ENCODE results near the gene OGFOD2. TPM values are rescaled to one million over a fixed set of nuclear protein-coding genes. Genes with fewer than 3 reads are reported as not detected.
A peak's percentile ranks its signal among the peaks of the same experiment; 100 is the strongest.

OGFOD2 gene
- total and polyA plus RNA-seq, 2 of the 13 experiments (the other 11 are each of a cell fraction or from before 2014, with no cell fraction given) = 13.2 to 14.6 TPM

- TF ChIP-seq ETV6 (CRISPR knock-in tag; conservative IDR thresholded peaks at IDR 0.05) = 0 out of 2 replicates have a peak, but pooled peaks have one; percentile 25
- no peak for TF ChIP-seq NCOA5 (CRISPR knock-in tag; IDR thresholded peaks at IDR 0.05)
- no peak for TF ChIP-seq MTA1 (CRISPR knock-in tag; IDR thresholded peaks at IDR 0.05; ENCODE audit: borderline replicate concordance)
- 0 out of 2 replicates have a peak, but pooled peaks have one; percentile 28 for TF ChIP-seq ZKSCAN8 (CRISPR knock-in tag; IDR thresholded peaks at IDR 0.05; ENCODE audit: borderline replicate concordance)
- TF ChIP-seq ZHX1 (CRISPR knock-in tag; IDR thresholded peaks at IDR 0.05; ENCODE audit: low read depth) = 0 out of 2 replicates have a peak, but pooled peaks have one; percentile 8
- peak; percentile 41; the same call in 1 of the 2 replicates for TF ChIP-seq ZBTB7A (CRISPR knock-in tag; IDR thresholded peaks at IDR 0.05)
- TF ChIP-seq ZNF574 (CRISPR knock-in tag; IDR thresholded peaks at IDR 0.05) = peak; percentile 92
- no peak for TF ChIP-seq PRDM4 (CRISPR knock-in tag; IDR thresholded peaks at IDR 0.05; ENCODE audit: borderline replicate concordance)
- no peak for TF ChIP-seq RELA (CRISPR knock-in tag; IDR thresholded peaks at IDR 0.05)
- no peak for TF ChIP-seq SNAPC2 (CRISPR knock-in tag; IDR thresholded peaks at IDR 0.05)
- TF ChIP-seq POGK (CRISPR knock-in tag; conservative IDR thresholded peaks at IDR 0.05) = 0 out of 2 replicates have a peak, but pooled peaks have one; percentile 8
- TF ChIP-seq ZNF451 (CRISPR knock-in tag; IDR thresholded peaks at IDR 0.05) = no peak
- no peak for TF ChIP-seq ZNF276 (CRISPR knock-in tag; IDR thresholded peaks at IDR 0.05; ENCODE audit: low read depth)
- TF ChIP-seq CENPT (CRISPR knock-in tag; IDR thresholded peaks at IDR 0.05; ENCODE audit: low read depth) = no peak
- TF ChIP-seq MBD4 (IDR thresholded peaks at IDR 0.05; ENCODE audit: borderline replicate concordance, low read length) = no peak
- TF ChIP-seq JUNB (CRISPR knock-in tag; IDR thresholded peaks at IDR 0.05; ENCODE audit: borderline replicate concordance) = no peak
- TF ChIP-seq ZNF20 (CRISPR knock-in tag; IDR thresholded peaks at IDR 0.05) = no peak; the same call in 1 of the 2 replicates
Observed at GRCh38 chr12:122974274-122974891, 661 bp upstream of the OGFOD2 start (continued).

All from HepG2 (cell line).